HG03575 (cell line): ENCODE data around the gene INTS15.
"Not testable (repeated sequence)": the region's sequence is repeated elsewhere in the genome, so short reads cannot be mapped to it uniquely, and the experiment has no call there.

Source experiments
- ATAC-seq: cut with Tn5 transposase; IDR thresholded peaks from one replicate; pipeline ENCODE4 v1.9.1; 2021; ENCODE audit not compliant: unreplicated experiment, insufficient number of reproducible peaks, low FRiP score; ENCODE audit errors: extremely low read depth

The INTS15 gene

GRCh38 chr7:6576024-6576866, 13.6 kb upstream of the INTS15 start:
- no peak for ATAC-seq

GRCh38 chr7:6576867-6577368, 12.9 kb upstream of the INTS15 start:
- ATAC-seq: not testable (repeated sequence)

GRCh38 chr7:6577369-6578113, 12.3 kb upstream of the INTS15 start, which contains the start of gene ZDHHC4:
Gene ZDHHC4 (plus strand): TSS chr7:6577454. CDS start chr7:6580562, 3,108 bp downstream.
- peak; percentile 61 for ATAC-seq

- ATAC-seq: no peak
These were observed 11.4 kb upstream of the INTS15 start for GRCh38 chr7:6578114-6579084.

- no peak for ATAC-seq
These were observed 10.4 kb upstream of the INTS15 start for GRCh38 chr7:6579446-6579845.

- ATAC-seq: not testable (repeated sequence)
These were observed 3.9 kb upstream of the INTS15 start for GRCh38 chr7:6585746-6586432.

GRCh38 chr7:6588566-6588965, 1.3 kb upstream of the INTS15 start:
- ATAC-seq: no peak

- ATAC-seq: no peak
These were observed 531 bp upstream of the INTS15 start for GRCh38 chr7:6589151-6589828.

- ATAC-seq: no peak
These were observed 857 bp downstream of the INTS15 start for GRCh38 chr7:6590645-6591110.

- ATAC-seq: no peak
These were observed 10.3 kb downstream of the INTS15 start for GRCh38 chr7:6600093-6600492.

GRCh38 chr7:6604458-6604857, 14.6 kb downstream of the INTS15 start:
- no peak for ATAC-seq

GRCh38 chr7:6606866-6607583, 17.2 kb downstream of the INTS15 start:
- no peak for ATAC-seq

- no peak for ATAC-seq
These were observed 17.8 kb downstream of the INTS15 start for GRCh38 chr7:6607651-6608051.

- ATAC-seq: no peak
These were observed 18.3 kb downstream of the INTS15 start for GRCh38 chr7:6608081-6608480.

- no peak for ATAC-seq
These were observed 19.0 kb downstream of the INTS15 start for GRCh38 chr7:6608794-6609193.

- ATAC-seq: no peak
These were observed 23.0 kb downstream of the INTS15 start for GRCh38 chr7:6612819-6613218.

GRCh38 chr7:6613706-6614105, 23.9 kb downstream of the INTS15 start:
- ATAC-seq: no peak
